Measurements from ENCODE around the gene HELZ.
"Not testable (repeated sequence)": the region's sequence is repeated elsewhere in the genome, so short reads cannot be mapped to it uniquely, and the experiment has no call there.

HELZ gene

DNA sequence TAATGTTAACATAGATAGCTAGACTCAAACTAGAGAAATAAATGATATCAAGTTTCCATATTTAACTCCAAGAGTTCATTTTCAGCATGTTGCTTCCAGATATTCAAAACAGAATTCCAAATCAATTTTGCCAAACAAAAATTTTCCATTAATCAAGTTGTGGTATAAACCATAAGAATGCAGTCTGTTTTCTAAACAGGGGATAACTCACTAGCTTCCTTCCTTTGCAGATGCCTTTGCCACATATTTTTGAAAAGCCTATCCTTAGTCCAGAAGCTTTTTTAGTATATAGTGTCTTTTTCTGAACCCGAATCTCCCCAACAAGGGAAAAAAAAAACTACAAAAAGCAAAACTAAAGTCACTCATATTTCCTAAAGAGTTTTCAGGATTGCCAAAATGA is 61.5 kb downstream of the HELZ start:
- DNase-seq = no peak

DNA sequence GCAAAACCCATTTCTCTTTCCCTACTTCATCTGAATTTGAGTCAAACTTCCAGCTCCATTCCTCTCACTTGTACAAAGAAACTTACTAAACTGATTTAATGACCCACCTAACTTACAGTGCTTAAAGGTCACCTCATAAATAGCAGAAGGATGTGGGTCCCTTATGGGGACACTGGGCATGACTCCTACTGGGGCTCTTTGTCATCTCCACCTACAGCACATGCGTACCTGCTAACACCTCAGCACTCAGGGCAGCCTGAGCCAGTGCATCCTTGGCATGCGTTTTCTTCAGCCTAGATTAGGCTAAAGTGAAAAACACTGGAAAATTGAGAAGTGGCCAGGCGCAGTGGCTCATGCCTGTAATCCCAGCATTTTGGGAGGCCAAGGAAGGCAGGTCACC is 63.2 kb downstream of the HELZ start:
- no peak for DNase-seq

DNA sequence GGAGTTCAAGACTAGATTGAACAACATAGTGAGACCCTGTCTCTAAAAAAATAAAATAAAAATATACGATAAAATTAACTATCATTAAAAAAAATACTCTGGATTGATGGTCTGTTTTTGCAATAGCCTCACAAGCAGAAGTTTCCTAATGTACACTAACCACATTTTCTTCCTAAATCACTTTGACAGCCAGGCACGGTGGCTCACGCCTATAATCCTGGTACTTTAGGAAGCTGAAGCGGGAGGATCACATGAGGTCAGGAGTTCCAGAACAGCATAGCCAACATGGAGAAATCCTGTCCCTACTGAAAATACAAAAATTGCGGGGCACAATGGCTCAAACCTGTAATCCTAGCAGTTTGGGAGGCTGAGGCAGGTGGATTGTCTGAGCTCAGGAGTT is 64.7 kb downstream of the HELZ start:
- no peak for DNase-seq

DNA sequence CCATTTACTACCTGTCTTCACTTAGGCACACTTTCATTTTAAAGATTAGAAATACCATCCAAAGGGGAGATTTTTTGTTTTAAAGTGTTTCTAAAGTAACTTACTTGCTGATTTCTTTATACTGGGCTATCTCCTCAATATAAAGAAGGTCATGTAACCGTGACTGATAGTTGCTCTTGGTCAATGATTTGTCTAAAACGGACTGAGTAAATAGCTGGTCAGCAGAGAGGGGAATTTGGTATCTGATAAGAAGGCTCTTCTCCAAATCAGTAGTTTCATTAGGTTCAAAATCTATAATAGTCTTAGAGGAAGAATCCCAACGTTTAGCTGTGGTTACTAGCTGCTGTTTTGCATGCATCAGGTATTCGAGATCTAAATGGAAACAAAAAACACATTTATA is 66.4 kb downstream of the HELZ start:
- DNase-seq = no peak

DNA sequence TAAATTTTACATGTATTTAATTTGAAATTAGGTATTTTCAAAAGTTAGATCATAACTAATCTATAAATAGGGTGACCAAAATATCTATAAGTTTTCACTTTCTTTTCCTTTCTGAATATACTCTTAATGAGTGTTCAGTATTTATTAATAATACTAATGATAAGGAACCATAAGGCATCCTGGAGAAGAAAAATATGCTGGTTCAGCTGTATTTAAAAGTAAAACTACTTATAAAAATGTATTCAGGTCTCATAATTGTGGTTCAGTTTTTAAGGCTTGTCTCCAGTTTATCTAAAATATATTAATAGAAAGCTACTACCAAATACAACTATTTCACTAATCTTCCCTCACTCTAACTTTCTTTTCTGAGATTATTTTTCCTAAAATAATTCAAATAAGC is 67.3 kb downstream of the HELZ start:
- no peak for DNase-seq

DNA sequence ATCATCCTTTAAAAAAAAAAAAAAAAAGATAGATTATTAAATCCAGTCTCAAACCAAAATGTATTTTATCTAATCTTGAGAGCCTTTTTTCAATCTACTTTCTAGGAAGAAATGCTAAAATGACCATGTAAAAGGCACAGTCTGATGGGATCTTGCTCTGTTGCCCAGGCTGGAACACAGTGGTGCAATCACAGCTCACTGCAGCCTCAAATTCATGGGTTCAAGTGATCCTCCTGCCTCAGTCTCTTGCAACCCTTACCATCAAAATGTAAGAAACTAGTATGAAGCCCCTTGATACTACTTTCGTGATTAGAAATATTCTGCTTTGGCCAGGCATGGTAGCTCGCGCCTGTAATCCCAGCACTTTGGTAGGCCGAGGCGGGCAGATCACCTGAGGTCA is 70.8 kb downstream of the HELZ start:
- no peak for DNase-seq

DNA sequence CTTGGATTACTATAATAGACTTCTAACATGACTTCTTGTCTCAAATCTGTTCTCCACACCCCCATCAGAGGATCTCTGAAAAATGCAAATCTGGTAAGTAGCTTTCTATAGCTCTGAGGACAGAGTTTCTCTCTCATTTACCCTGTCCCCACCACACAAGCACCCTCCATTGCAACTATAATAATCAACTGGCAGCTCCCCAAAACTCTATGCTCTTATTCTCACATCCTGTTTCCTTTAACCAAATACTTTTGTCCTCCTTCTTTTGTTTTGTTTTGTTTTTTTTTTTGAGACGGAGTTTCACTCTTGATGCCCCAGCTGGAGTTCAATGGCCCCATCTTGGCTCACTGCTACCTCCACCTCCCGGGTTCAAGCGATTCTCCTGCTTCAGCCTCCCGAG is 73.4 kb downstream of the HELZ start:
- no peak for DNase-seq

DNA sequence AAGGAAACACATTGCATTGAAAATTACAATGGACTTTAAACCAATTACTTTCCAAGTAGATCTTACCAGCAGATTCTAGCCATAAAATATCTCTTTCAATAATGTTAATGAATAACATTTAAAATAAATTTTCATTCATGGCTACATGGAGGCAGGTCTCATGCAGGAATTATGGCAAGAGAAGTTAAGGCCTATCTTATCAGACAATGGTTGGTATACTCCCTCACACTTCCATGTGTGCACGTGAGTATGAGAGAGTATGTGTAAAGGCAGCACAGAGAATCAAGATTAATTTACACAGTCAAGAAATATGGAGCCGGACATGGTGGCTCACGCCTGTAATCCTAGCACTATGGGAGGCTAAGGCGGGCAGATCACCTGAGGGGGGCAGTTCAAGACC is 76.5 kb downstream of the HELZ start:
- no peak for DNase-seq

DNA sequence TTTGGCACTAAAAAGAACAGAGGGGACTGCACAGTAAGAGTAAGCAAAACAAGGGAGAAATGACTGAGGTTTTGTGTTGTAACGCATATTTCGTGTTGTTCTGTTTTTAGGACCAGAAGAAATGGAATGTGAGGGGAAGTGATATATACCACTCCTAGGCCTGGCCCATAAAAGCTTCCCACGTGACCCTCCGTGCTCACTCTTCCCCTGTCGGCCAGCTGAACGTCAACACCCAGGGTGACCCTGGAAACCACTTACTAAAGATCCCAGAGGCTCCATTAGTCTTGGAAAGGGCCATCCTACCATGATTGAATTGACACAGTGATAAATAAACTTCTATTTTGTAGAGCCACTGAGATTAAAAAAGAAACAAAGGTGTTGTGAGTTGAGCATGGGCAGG is 79.8 kb downstream of the HELZ start:
- no peak for DNase-seq

DNA sequence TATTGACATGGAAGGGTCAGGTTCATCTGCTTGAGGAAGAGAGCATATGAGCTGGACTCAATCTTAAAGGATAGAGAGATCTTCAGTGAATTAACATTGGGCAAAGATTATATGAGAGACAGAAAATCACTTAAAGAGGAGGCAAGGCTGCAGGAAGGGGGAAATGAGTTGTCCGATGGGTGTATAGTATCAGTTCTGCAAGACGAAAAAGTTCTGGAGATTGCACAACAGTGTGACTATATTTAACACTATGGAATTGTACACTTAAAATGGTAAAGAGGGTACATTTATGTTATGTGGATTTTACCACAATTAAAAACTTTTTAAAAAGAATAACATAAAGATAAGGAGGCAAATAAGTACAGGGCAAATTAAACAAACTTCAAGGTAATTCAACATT is 80.7 kb downstream of the HELZ start:
- no peak for DNase-seq

DNA sequence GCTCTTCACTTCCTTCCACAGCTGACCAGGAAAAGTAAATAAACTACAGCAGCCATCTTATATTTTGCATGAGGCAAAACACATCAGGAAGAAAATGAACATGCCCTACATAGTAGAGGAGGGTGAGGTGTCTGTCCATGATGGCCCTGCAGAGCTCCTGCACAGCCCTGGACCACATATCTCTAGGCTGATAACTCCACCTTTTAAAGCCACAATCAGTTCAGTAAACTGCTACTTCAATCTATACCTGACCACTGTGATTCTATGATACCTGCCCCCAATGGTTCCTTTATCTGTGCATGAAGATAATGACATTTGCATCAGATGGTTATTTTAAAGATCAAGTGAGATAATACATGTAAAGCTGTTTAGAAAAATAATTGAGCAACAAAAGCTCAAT is 82.2 kb downstream of the HELZ start:
- DNase-seq = no peak

DNA sequence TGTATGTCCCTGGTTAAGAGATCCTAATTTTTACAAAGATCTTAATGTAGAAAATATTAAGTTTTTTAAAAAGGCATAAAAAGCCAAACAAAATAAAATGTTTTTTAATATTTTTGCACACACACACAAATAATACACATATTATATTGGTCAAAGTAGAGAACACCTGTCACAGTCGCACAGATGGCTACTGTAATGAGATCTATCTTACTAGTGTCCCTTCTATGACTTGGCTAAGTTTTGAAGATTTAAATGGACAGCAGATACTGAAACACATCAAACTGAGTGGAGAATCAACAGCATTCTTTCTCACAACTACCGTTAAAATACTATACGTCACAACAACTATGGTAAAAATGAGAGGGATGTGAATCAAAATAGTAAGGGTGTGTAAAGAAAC is 83.4 kb downstream of the HELZ start:
- no peak for DNase-seq

DNA sequence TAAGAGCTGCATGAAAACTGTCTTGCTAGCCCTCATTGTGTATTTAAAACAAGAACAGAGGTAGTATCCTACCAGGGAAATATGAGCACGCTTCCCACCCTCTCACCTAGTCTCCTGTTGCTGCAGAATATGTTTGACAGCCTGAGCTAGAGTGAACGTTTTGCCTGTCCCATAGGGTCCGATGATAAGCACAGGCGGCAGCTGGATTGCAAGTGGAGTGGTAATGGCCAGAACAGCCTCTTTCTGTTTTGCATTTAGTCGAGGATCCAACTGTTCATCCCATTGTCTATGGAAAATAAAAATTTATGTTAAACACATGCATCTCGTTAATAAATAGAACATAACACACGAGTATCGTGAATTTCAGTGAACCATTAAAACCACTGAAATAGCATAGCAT is 84.2 kb downstream of the HELZ start:
- DNase-seq = no peak

DNA sequence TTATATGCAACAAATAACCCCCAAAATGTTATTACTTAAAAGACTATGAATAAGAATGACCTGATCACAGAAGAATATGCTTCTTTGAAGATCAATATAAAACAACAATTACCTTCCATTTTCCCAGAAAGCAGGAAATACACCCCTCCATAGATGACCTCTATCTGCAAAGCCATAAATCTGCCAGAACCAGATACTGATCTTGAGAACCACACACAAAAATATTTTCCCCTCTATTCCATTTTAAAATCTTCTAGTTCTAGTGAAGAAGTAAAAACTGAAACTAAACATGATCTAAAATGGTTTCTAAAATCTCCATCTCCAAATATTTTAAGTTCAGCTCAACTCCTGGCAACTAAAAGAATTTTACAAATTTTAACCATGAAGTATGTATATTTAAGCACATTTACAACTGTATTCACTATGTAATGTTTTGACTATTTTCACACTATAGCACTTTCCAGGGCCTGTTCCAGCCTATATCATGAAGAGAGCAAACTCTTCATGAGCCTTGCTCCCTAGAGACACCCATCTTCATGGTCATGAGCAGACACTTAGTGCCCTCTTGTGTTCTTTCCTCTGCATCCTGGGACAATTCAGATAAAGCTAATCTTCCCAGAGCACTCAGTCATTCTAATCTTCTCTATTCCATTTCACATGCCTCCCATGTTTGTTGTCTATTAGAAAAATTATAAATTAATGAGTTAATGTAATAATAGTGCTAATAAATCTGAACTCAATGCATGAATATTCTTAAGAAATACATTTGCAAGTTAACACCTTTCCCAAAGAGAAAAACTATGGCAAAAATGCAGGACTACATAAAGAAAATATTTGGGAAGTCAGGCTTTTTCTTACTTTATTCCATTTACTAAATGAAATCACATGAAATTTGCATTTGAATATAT is 87.0 kb downstream of the HELZ start:
- peak; percentile 33 for DNase-seq

DNA sequence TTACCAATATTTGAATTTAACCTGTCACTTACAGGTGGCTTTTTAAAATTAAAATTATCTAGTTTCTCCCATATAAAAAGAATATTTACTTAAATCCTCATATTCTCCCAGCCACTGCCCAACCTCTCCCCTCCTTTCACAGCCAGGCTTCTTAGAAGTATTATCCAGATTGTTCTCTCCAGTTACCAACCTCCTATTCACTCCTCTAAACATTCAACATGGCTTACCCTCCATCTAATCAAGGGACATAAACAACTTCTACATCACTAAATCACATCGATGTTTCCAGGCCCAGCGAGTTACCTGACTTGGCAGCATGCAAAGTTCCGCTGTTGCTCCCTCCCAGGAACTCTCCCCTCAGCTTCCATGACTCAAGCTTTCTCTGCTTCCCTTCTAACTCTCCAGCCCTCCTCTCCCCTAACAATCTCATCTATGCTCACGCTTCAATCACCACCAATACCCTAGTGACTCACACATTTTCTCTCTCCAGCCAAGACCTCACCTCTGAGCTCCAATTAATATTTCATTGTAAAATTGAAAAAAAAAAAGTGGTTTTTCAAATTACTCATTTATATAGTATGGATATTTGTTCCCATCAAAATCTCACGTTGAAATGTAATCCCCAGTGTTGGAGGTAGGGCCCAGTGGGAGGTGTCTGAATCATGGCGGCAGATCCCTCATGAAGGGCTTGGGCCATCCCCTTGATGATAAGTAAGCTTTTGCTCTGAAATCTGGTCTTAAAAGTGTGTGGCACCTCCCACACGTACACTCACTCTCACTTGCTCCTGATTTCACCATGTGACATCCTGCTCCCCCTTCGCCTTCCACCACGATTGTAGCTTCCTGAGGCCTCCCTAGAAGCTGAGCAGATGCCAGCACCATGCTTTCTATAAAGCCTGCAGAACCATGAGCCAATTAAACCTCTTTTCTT is 88.5 kb downstream of the HELZ start:
- DNase-seq = no peak

DNA sequence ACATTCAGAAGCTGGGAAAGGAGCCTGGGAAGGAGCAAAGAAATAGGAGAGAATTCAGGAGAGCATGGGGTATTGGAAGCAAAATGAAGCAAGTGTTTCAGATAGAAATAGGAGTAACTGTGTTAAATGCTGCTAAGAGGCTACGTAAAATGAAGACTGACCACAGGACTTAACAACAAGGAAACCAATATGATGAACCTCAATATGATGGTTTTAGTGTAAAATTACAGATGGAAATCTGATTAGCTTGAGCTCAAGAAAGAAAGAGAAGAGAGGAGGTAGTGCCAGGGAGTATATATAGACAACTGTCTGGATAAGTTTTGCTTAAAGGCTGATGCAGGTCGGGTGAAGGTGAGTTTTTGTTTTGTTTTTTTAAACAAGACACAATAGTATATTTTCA is 92.2 kb downstream of the HELZ start:
- DNase-seq = no peak

DNA sequence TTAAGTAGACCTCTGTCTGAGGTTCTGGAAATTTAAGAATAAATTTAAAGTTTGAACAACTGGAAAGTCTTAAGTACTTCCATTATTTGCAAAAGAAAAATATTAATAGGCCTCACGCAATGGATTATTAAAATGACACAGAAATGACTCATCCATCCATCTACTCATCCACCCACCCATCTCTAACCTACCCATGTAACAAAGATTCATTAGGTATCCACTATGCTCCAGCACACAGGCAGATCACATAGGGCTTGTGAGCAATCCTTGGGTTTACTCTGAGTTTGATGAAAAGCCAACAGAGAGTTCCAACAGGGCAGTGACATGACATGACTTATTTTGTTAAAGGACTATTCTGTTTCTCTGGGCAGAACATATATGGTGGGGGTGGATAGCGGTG is 93.3 kb downstream of the HELZ start:
- no peak for DNase-seq

DNA sequence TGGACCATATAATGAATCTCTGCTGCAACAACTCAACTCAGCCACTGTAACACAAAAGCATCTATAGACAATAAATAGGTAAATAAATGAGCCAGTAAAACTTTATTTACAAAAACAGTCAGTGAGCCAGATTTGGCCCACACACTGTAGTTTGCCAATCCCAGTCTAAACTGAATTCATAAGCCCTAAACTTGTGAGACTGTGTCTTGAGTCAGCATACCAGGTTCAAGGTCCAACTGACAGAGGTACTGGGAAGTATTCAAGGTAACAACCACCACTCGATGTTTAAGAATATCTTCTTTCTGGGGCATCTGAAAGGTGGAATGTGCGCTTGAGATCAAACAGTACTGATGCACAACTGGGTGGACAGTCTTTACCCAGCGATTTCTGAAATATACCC is 94.2 kb downstream of the HELZ start:
- no peak for DNase-seq

DNA sequence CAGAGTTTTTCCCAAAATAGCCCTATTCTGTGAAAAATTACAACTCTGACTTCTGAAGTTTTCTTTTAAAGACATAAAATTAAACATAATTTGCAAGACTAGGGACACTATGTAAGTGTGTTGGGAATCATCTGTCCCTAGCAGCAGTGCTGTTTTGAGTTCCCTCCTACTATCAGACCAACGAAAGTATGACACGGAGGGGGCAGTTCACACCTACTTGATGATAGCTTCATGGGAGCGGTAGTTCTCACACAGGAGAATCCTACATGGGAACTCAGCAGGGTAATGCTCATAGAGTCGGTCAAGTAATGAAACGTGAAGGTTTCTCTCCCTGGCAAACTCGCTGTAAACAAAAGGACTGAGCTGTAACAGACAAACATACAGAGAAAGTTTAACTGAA is 96.6 kb downstream of the HELZ start:
- DNase-seq = no peak

DNA sequence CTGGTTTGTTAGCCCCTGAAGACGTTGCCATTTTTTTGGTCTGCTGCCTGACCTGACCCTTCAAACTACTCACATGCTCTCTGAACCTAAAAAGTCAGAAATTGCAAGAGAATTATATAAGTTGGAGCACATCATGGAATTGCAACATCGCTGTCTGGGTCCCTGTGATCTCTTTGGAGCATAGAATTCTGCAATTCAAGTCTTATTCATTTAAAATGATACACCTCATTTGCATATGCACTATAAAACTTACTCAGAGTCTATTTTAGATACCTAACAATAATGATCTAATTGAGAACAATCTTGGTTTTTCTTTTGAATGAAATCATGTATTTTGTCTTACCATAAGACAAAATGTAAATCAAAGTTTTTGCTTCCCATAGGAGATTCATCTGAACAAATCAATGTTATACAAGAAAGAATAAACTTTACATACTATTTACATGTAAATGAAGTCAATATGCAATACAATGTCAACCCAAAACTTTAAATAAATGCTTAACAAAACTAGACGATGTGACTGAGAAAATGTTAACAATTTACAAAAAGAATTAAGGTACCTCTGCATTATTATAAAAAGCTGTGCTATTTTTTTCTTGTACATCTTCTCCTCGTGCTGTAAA is 99.7 kb downstream of the HELZ start:
- no peak for DNase-seq

DNA sequence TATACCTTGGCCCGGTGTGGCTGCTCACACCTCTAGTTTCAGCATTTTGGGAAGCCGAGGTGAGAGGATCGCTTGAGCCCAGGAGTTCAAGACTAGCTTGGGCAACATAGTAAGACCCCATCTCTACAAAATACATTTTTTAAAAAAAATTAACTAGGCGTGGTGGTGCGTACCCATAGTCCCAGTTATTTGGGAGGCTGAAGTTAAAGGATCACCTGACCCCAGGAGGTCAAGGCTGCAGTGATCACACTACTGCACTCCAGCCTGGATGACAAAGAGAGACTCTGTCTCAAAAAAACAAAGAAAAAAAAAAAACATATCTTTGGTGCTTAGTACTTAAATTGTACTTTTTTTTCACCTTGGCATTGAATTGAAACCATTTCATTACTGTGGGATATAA is 101.7 kb downstream of the HELZ start:
- DNase-seq = no peak

DNA sequence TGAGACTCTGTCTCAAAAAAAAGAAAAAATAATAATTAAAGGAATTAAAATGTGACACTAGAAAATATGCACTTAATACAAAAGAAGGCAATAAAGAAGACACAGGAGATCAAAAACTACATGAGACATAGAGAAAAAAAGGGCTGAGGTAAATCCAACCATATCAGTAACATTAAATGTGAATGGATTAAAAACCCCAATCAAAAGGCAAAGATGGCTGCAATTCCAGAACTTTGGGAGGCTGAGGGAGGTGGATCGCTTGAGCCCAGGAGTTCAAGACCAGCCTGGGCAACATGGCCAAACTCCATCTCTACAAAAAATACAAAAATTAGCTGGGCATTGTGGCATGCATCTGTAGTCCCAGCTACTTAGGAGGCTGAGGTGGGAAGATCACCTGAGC is 103.0 kb downstream of the HELZ start:
- DNase-seq = not testable (repeated sequence)

DNA sequence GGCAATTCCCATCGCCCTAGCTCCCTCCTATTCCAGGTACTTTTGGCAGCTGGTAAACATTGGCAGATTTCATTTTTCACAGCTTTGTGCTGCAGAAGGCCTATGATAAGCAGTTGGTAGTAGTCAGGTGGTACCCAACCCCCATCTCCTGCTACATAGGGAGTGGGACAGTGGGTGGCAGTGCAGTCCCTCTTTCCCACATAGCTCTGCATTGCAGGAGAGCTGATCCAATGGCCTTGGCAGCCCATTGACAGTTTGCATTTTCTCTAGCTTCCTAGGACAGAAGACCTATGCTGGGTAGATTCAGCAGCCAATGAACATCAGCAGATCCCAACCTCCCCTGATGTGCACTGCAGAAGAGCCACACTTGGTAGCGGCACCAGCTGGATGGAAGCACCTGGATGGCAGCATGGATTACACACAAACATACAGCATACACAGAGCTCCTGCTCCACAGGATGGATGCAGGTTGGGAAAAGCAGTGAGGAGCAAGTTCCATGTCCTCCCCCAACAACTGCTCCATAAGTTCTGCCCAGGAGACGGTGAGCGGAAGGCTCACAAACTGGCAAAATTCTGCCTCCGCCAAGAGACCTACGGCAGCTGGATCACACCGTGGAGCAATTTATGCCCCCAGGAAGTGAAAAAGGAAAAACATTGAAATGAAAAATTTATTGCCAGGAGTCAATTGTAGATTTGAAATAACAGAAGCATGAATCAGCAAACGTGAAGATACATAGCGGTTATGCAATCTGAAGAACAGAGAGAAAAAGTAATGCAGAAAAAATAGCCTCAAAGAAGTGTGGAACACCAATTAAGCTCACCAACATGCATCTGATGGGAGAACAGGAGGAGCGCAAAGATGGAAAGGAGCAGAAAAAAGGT is 105.0 kb downstream of the HELZ start:
- no peak for DNase-seq

Data from NCI-H1436 treated with DMSO at 0.1 percent for 48 hours (cell line).